Right hindlimb (tissue), 1 donor: ENCODE data around the gene DENND1B.

ENCODE experiments used
- DNase-seq: peaks from one replicate; pipeline ENCODE4 v3.0.0-alpha.2; 2018

The DENND1B gene

DNA sequence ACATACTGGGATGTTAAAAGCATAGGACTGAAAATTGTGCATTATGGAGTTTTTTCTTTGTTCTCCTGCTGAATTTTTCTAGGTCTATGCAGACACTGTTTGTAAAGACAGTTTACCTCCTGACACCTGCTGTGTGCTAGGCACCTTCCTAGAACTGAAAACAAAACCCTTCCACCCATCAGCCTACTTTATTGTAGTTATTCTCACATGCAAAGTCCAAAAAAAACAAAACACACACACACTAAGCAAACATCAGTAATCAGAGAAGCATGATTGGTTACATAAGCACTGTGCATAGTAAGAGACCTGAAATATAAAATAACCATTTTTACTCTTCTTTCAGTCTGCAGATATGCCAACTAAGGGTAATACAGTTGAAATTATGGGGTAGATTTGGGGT lies 312.1 kb downstream of the DENND1B start:
- no peak for DNase-seq

- DNase-seq = no peak
Measured at GRCh38 chr1:197462539-197462938, 312.7 kb downstream of the DENND1B start.
